H9 (cell line): ENCODE results near the gene RAD18. TPM values are rescaled to one million over a fixed set of nuclear protein-coding genes. Genes with fewer than 3 reads are reported as not detected.

Experiments used
- DNase-seq: peaks from one replicate; pipeline ENCODE4 v3.0.0-alpha.2; 2017
- H2AFZ ChIP-seq: one replicate; pipeline ENCODE4 v1.6.1; 2013; ENCODE audit warnings: mild to moderate bottlenecking, low read length, control low read depth, moderate library complexity
- H2AK5ac ChIP-seq: 2 replicates; pipeline ENCODE4 v1.6.1; 2013; ENCODE audit warnings: low read length, control low read depth, mixed read lengths; ENCODE audit not compliant: insufficient read length
- H2BK120ac ChIP-seq: one replicate; pipeline ENCODE4 v1.6.1; 2013; ENCODE audit warnings: low read depth, mild to moderate bottlenecking, low read length, control low read depth, inconsistent platforms; ENCODE audit not compliant: poor library complexity, severe bottlenecking
- H2BK12ac ChIP-seq: 2 replicates; pipeline ENCODE4 v1.6.1; 2013; ENCODE audit warnings: low read length, control low read depth, mixed read lengths, low read depth; ENCODE audit not compliant: insufficient read length
- H2BK15ac ChIP-seq: 2 replicates; pipeline ENCODE4 v1.6.1; 2013; ENCODE audit warnings: low read depth, low read length, control low read depth
- H2BK20ac ChIP-seq: one replicate; pipeline ENCODE4 v1.6.1; 2013; ENCODE audit warnings: low read depth, mild to moderate bottlenecking, low read length, control low read depth, inconsistent platforms; ENCODE audit not compliant: poor library complexity, severe bottlenecking
- H2BK5ac ChIP-seq: 2 replicates; pipeline ENCODE4 v1.6.1; 2013; ENCODE audit warnings: low read length, control low read depth, mixed read lengths; ENCODE audit not compliant: insufficient read length
- H3K14ac ChIP-seq: 2 replicates; pipeline ENCODE4 v1.6.1; 2013; ENCODE audit warnings: low read length, control low read depth; ENCODE audit not compliant: insufficient read depth
- H3K18ac ChIP-seq: 2 replicates; pipeline ENCODE4 v1.6.1; 2013; ENCODE audit warnings: low read depth, mild to moderate bottlenecking, mixed read lengths, low read length, control low read depth; ENCODE audit not compliant: insufficient read length
- H3K23ac ChIP-seq: 2 replicates; pipeline ENCODE4 v1.6.1; 2013; ENCODE audit warnings: low read length, control low read depth, mixed read lengths, low read depth; ENCODE audit not compliant: insufficient read length
- H3K23me2 ChIP-seq: 2 replicates; pipeline ENCODE4 v1.6.1; 2013; ENCODE audit warnings: low read depth, mild to moderate bottlenecking, mixed read lengths, low read length, control low read depth; ENCODE audit not compliant: insufficient read length, poor library complexity, severe bottlenecking
- H3K27ac ChIP-seq: 2 replicates; pipeline ENCODE4 v1.5.1; 2013; ENCODE audit warnings: low read length, control low read depth, mixed read lengths, low read depth; ENCODE audit not compliant: insufficient read length
- H3K27me3 ChIP-seq: 2 replicates; pipeline ENCODE4 v1.6.1; 2013; ENCODE audit warnings: low read length, control low read depth, inconsistent platforms; ENCODE audit not compliant: insufficient read depth
- H3K4ac ChIP-seq: 2 replicates; pipeline ENCODE4 v1.6.1; 2013; ENCODE audit warnings: low read depth, mild to moderate bottlenecking, control low read depth, inconsistent platforms, low read length, moderate library complexity
- H3K4me1 ChIP-seq: 2 replicates; pipeline ENCODE4 v1.6.1; 2013; ENCODE audit warnings: low read length, control low read depth, inconsistent platforms; ENCODE audit not compliant: insufficient read depth
- H3K4me2 ChIP-seq: 2 replicates; pipeline ENCODE4 v1.6.1; 2013; ENCODE audit warnings: low read length, control low read depth, mixed read lengths; ENCODE audit not compliant: insufficient read length, insufficient read depth
- H3K56ac ChIP-seq: 2 replicates; pipeline ENCODE4 v1.6.1; 2013; ENCODE audit warnings: low read depth, mild to moderate bottlenecking, mixed read lengths, low read length, control low read depth; ENCODE audit not compliant: insufficient read length
- H3K79me1 ChIP-seq: 2 replicates; pipeline ENCODE4 v1.6.1; 2013; ENCODE audit warnings: low read depth, mild to moderate bottlenecking, moderate library complexity, low read length, control low read depth, inconsistent platforms; ENCODE audit not compliant: insufficient read depth, poor library complexity, severe bottlenecking
- H3K79me2 ChIP-seq: 2 replicates; pipeline ENCODE4 v1.6.1; 2013; ENCODE audit warnings: low read length, control low read depth, inconsistent platforms; ENCODE audit not compliant: insufficient read depth
- H3K9ac ChIP-seq: 2 replicates; pipeline ENCODE4 v1.6.1; 2013; ENCODE audit warnings: low read length, control low read depth, mixed read lengths; ENCODE audit not compliant: insufficient read length; ENCODE audit errors: extremely low read depth
- H3K9me3 ChIP-seq: one replicate; pipeline ENCODE4 v1.6.1; 2013; ENCODE audit warnings: low read depth, low read length, inconsistent platforms; ENCODE audit not compliant: control insufficient read depth
- H3T11ph ChIP-seq: one replicate; pipeline ENCODE4 v1.6.1; 2013; ENCODE audit warnings: mild to moderate bottlenecking, low read length, control low read depth, inconsistent platforms
- H4K20me1 ChIP-seq: one replicate; pipeline ENCODE4 v1.6.1; 2013; ENCODE audit not compliant: control insufficient read depth, insufficient read length, insufficient read depth
- H4K5ac ChIP-seq: 2 replicates; pipeline ENCODE4 v1.6.1; 2013; ENCODE audit warnings: low read depth, mild to moderate bottlenecking, mixed read lengths, low read length, control low read depth; ENCODE audit not compliant: insufficient read length
- H4K8ac ChIP-seq: replicated peaks from 2 replicates; pipeline ENCODE4 v1.6.1; 2013; ENCODE audit warnings: low read length, control low read depth, mixed read lengths, low read depth; ENCODE audit not compliant: insufficient read length
- H4K91ac ChIP-seq: 2 replicates; pipeline ENCODE4 v1.6.1; 2013; ENCODE audit warnings: low read depth, mild to moderate bottlenecking, moderate library complexity, mixed read lengths, low read length, control low read depth; ENCODE audit not compliant: insufficient read length
- H3K27ac Mint-ChIP-seq, 3 experiments: 2 replicates in 2 of 3; 3 replicates in 1 of 3; pipeline ENCODE4 v1.8.0; 2020 to 2021; ENCODE audit warnings: mixed read lengths in 3 of 3, mild to moderate bottlenecking in 1 of 3, moderate library complexity in 1 of 3
- H3K27me3 Mint-ChIP-seq: 2 replicates; pipeline ENCODE4 v1.8.0; 2021; ENCODE audit warnings: low read depth, mild to moderate bottlenecking, moderate library complexity, mixed read lengths
- H3K36me3 Mint-ChIP-seq, 3 experiments: 2 replicates in 2 of 3; 3 replicates in 1 of 3; pipeline ENCODE4 v1.8.0; 2020 to 2021; ENCODE audit warnings: low read depth in 3 of 3, mixed read lengths in 3 of 3; ENCODE audit not compliant: insufficient read depth in 1 of 3
- H3K4me1 Mint-ChIP-seq, 2 experiments: 2 replicates each; pipeline ENCODE4 v1.8.0; 2020; ENCODE audit warnings: mixed read lengths in 2 of 2
- H3K4me3 Mint-ChIP-seq, 2 experiments: 2 replicates in 1 of 2; 3 replicates in 1 of 2; pipeline ENCODE4 v1.8.0; 2020 to 2021; ENCODE audit warnings: mild to moderate bottlenecking in 2 of 2, mixed read lengths in 2 of 2, moderate library complexity in 1 of 2
- H3K9me3 Mint-ChIP-seq, 2 experiments: 2 replicates in 1 of 2; 3 replicates in 1 of 2; pipeline ENCODE4 v1.8.0; 2020; ENCODE audit warnings: mild to moderate bottlenecking in 2 of 2, mixed read lengths in 2 of 2, moderate library complexity in 1 of 2
- CTCF ChIP-seq: fragments of 200-600 bp; sonication (generic); conservative IDR thresholded peaks from 3 replicates; pipeline ENCODE4 v1.8.0; 2021; ENCODE audit warnings: antibody characterized with exemption, mild to moderate bottlenecking
- WGBS: extraction: QIAGEN DNeasy Blood & Tissue Kit; methylation state at CpG from one replicate; pipeline ENCODE4 v1.1.7; 2013; ENCODE audit warnings: missing lambda C conversion rate, low lambda C conversion rate, mixed read lengths; ENCODE audit not compliant: insufficient read length; ENCODE audit errors: extremely low coverage; 5-methylcytosine and 5-hydroxymethylcytosine counted together
- total RNA-seq: library from RNA; stranded (reverse); gene quantifications from 2 replicates; pipeline ENCODE4 v1.2.1, GENCODE V29; 2021

RAD18 gene
- total RNA-seq, 1 experiment from 2014 or later = 27.8 TPM

- no peak overlapping the region for H2AFZ ChIP-seq
- H3K79me1 ChIP-seq = no peaks in the 10 kb centered on the region
- TF ChIP-seq CTCF = no peak
- H2AK5ac ChIP-seq = no peak overlapping the region
- no peaks in the 10 kb centered on the region; the same call in 1 of the 2 replicates for H3K4me1 ChIP-seq
- H3K23me2 ChIP-seq = no peaks in the 10 kb centered on the region
- no peak overlapping the region for H3K23ac ChIP-seq
- no peak overlapping the region for H2BK12ac ChIP-seq
- H3K27me3 ChIP-seq = no peaks in the 10 kb centered on the region
- Mint-ChIP-seq H3K4me3 (no peak overlapping the region), H3K9me3 (no peaks in the 10 kb centered on the region), H3K4me1 (peaks cover 4 to 7% of the 10 kb centered on the region in 2 experiments), H3K27me3 (no peaks in the 10 kb centered on the region), H3K36me3 (peaks cover under 1 to 19% (median 4%) of the 10 kb centered on the region in 3 experiments; a peak in 3 of 7 replicates), H3K27ac (no peak overlapping the region)
- H3K27ac ChIP-seq = no peak overlapping the region
- H3K79me2 ChIP-seq = no peaks in the 10 kb centered on the region
- no peak overlapping the region for H4K5ac ChIP-seq
- no peak overlapping the region for H3T11ph ChIP-seq
- WGBS = no CpG with 5 or more reads among the region's 5 CpGs
- no peak overlapping the region for H4K91ac ChIP-seq
- no peak overlapping the region for H3K4me2 ChIP-seq
- H3K4ac ChIP-seq = no peak overlapping the region
- H3K14ac ChIP-seq = no peak overlapping the region
- no peak overlapping the region for H2BK120ac ChIP-seq
- H2BK5ac ChIP-seq = no peak overlapping the region
- H4K8ac ChIP-seq = no peak overlapping the region
- no peak overlapping the region for H2BK20ac ChIP-seq
- H4K20me1 ChIP-seq = no peaks in the 10 kb centered on the region
- no peaks in the 10 kb centered on the region for H3K9me3 ChIP-seq
- no peak overlapping the region for H3K9ac ChIP-seq
- no peak overlapping the region for H3K56ac ChIP-seq
- H3K18ac ChIP-seq = no peak overlapping the region
- no peak overlapping the region for H2BK15ac ChIP-seq
- DNase-seq = no peak
Measured at GRCh38 chr3:8893001-8893400, 70.3 kb downstream of the RAD18 start.
